Embryonic facial prominence (tissue), 1 donor: ENCODE measurements around the gene CAMK2D.

Experiments used
- DNase-seq: peaks from one replicate; pipeline ENCODE4 v3.0.0-alpha.2; 2016; ENCODE audit errors: extremely low spot score

The CAMK2D gene

DNA sequence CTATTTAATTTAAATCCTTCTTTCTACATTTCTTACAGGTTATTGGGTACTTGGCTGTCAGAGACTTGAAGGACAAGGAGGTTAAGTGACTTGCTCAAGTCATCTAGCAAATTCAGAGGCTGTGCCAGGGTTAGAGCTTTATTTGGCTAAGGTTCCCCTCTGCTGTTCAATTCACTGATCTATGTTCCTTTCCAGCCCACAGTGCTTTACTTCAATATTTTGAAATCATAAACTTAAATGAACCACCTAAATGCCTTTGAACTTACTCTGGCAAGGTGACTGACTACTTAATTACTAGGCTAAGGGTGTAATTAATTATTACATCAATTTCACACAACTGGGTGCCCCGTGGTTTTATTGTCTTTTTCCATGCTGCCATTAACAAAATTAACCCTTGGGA lies 288.7 kb downstream of the CAMK2D start:
- no peak for DNase-seq

DNA sequence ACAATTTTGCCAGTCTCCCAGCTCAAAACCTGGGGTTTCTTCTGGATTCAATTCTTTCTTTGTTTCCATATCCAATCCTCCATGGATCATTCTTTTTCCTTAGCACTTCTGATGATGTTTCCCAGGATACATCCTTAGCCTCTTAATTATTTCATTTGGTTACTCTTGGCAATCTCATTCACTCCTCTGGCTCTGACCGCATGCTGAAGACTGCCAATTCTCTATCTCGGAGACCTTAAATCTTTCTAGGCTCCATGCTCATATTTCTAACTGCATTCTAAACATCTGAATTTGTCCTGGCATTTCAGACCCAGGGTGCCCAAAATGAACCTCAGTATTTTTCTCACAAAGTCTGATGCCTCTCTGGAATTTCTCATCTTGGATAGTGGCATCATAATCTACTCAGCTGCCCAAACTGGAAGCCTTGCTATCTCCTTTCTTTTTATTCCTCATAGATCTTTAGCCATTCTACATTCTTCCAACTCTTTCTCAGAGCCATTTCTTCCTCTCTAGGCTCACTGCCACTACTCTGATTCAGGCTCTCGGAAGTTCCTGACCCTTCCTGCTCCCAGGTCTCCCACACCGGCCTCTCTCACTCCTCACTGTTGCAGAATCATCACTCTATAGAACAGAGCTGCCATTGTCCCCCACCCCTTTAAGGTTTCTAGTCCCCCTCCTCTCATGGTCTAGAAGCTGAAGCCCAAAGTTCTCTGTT lies 290.2 kb downstream of the CAMK2D start:
- DNase-seq = no peak

DNA sequence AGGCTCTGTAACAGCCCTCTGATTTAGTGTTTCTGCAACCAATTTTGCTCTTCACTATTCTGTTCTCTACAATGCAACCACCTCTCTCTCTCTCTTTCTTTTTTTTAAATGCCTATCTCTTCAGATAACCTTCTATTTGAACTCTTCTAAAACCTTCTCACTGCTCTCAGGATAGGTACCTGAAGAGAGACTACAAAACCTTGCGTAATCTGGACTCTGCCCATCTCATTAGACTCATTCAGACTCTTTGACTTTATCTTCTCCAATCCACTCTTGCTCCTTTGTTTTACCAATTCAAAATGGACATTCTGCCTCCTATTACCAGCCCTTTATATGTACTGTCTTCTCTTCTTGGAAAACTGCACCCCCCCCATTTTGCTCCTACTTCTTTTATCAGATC lies 291.6 kb downstream of the CAMK2D start:
- no peak for DNase-seq

DNA sequence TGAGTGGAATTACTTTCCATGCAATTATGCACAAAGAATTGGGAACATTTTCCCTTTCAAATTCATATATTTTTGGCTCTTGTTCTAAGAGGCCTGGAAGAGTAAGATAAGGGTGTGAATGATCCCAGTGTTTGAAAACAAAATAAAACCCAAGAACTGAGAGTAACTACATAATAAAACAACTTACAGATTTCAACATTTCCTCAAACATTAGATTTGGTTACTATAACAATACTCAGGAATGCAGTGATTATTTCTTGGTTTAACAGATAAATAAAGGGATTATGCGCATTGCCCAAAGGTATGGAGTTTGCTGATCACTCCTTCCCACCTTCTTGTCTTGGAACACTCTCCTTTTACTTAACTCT lies 292.5 kb downstream of the CAMK2D start:
- no peak for DNase-seq

DNA sequence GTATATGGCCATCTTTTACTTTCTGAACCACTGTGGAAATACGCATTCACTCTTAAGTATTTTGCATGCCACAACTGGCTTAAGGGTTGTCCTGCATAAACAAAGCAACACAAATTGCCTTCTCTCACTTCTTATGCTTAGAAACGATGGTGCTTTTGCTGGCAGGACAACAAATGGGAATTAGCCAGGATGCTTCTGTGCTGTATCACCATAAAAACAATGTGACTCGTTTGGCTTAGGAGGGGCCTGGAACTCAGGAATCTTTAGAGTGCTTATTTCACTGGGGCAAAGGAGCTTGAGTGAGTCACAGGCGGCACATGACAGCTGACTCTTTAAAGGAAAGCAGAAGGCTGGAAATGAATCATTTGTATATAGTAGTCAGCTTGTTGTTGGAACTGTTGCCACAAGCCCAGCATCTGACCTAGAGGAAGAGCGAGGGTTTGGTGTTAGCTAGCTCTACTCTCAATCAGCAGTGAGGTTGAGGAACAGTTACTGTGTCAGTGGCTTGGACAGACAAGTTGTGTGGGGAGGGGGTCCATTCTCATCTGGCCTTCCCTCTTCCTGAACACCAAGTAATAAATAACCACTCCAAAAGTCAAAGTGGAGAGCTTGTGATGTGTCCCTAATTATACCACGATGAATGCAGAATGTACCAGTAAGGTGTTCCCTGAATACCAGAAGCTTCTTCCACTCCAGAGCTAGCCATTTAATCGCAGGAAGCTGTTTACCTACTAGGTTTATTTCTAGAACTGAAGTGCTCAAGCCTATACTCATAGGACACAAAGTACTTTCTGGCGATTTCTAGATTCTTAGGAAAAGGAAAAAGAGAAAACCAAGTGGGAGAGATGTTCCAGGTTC lies 293.1 kb downstream of the CAMK2D start:
- no peak for DNase-seq

DNA sequence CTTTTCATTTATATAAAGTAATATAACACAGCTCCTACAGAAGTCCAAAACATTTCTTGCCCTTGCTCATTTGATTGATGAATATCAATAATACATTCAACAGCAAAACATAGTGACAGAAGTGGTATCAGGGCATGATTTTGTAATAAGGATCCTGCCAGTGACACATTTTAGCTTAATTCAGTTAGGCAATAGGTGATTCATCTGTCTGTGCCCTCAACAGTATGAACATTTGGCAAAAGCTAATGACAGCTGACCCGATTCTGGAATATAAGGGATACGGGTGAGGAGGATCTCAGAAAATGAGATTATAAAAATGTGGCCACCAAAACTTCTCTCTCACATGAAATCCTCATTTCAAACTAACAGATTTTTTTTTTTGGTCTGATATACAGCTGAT lies 294.0 kb downstream of the CAMK2D start:
- DNase-seq = no peak

DNA sequence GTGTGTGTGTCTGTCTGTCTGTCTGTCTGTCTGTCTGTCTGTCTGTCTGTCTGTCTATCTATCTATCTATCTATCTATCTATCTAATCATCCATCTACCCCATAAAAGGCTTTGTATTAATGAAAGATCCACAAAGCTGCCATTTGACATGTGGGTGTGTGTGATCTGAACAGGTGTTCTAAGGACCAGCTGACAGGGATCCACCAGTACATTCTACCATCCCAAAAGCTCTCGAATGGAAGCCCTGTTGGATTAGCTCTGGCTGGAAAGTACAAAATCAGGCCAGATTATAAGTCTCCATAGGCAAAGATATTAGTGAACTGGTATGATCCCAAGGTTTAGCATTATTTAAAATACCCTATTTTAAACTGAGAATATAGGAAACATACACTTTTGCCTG lies 299.3 kb downstream of the CAMK2D start:
- no peak for DNase-seq

DNA sequence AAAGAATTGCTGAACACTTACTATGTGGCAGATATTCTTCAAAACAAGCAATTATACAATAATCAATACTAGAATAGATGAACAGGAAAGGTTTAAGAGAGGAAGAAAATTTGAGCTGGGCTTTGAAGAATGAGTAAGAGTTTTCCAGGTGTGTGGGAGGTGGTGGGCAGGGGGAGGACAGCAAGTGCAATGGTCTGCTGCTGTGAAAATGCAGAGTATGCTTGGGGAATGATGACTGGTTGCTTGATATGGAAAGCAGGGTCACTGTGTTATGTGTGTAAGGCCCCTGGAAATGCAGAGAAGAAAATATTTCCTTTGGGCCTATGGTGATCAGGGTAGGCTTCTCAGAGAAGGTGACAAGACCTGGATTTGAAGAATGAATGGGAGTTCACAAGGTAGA lies 300.3 kb downstream of the CAMK2D start:
- DNase-seq = no peak

DNA sequence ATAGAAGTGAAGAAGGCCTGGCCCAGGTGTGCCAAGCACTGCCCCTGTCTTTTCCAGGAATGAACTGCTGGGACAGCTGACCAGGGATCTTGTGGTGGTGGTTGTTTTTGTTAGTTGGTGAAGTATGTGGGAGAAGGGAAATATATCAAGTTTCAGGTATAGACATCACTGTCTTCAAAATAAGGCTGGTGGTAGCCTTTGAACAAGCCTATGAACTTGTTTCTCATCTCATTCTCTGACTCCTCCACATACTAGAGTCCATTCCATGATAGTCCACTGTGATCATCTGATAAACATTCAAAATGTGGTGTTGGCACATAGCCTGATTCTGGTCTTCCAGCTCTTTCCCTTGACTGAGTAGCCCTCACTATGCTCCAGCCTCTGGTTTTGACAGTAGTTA lies 303.7 kb downstream of the CAMK2D start:
- DNase-seq = no peak

DNA sequence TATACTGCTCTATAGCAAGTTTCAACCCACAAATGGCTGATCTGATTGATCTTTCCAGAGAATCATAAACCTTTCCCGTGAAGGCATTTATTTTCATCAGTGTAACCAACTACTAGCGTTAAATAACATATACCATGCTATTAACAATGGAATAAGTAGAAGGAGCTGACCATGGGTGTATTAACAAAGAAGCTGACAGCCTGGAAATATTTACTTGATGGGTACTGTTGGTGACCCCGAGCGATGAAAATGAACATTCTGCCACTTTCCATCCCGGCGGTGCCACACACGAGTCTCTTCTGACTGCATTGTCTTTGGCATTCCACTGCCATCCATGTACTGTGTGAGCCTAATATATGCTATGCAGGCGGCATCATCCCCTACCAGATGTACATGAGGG lies 304.4 kb downstream of the CAMK2D start:
- DNase-seq = no peak

DNA sequence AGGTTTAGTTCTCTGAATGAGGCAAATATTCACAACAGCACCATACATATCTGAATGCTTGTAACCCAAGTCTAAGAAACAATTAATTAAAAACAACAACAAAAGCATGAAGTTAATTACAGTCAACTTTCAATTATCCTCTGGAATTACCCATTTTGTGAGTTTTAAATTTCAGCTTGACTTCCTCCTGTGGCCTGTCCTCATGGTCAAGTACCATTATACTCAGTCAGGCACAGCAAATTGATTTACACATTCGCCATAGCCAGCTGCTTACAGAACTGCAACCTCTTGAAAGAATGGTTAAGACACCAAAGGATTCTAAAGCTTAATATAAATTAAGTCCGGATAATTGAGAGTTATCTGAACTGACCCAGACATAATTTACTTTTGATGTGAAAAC lies 306.5 kb downstream of the CAMK2D start:
- DNase-seq = no peak

DNA sequence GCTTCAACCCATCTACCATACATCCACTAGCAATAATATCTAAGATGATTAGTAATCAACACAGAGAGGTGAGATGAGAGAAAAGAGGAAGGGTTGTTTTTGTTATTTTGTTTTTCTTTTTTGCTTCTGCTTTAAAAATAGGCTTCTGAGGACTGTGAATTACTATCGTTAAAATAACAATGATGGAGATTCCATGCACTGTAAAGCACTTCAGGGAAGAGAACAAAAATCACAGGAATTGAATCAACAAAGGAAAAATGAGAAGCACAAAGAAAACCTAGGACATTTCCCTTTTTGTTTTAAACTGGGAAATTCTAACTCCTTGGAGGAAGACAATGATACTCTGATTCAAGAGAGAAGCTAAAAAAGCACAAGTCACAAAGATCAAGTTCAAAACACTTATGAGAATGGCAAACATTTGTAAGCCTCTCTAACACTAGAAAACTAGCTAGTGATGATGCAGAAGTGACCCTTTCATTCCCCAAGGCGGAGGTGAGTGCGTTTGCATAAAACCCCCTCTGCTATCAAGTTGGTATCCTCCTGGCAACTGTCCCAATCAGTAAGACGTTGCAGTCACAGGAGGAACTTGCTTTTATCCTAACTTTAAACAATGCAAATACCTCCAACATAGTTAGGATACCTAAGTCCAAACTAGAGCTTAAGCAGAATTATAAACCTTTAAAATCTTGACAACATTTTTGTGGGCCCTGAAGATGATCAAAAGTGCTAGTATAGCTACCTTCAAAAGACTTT lies 308.5 kb downstream of the CAMK2D start:
- no peak for DNase-seq

DNA sequence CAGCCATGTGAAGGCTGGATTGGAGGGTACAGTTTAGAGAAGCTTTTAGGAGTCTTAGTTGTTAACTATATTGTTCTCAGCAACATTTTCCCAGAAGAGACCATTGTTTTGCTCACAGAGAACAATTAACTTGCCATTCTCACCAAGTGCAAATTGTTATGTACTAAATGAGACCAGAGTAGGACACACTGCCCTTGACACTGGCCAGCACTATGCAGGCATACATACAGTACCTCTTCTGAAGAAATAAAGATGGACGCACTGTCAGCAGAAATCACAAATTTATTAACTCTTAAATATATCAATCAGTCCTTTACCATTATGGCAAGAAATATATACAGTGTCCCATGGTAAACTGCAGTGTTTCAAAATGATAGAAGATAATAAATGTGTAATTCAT lies 309.4 kb downstream of the CAMK2D start:
- DNase-seq = no peak

DNA sequence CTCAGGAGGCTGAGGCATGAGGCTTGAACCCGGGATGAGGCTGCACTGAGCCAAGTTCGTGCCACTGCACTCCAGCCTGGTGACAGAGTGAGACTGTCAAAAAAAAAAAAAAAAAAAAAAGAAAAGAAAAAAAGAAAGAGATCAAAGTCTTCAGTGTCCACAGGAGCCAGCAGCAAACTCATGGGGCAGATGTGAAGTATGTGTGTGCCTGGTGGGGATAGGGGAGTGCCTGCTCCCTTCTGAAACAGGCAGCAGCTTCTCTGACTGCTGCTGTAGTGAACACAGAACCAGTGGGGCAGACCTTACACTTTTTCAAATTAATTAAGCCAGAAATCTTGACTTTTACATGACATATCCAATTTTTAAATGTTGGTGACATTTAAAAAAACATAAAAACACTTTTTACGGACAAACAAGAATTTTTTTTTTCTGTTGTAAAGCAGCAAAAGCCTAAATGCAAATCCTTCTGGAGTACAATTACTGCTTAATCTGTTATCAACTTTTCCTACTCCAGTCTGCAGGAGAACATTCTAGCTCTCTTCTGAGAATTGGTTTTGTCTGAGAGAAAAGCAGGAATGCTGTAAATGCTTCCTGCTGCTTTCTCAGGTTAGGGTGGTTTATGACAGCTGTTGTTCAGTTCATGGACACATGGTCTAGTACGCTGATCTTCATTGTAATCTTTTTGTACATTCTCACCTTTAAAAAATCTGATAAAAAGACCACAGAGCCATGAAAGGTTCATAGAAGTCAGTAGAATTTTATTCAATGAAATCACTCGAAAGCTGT lies 311.1 kb downstream of the CAMK2D start:
- DNase-seq = no peak

DNA sequence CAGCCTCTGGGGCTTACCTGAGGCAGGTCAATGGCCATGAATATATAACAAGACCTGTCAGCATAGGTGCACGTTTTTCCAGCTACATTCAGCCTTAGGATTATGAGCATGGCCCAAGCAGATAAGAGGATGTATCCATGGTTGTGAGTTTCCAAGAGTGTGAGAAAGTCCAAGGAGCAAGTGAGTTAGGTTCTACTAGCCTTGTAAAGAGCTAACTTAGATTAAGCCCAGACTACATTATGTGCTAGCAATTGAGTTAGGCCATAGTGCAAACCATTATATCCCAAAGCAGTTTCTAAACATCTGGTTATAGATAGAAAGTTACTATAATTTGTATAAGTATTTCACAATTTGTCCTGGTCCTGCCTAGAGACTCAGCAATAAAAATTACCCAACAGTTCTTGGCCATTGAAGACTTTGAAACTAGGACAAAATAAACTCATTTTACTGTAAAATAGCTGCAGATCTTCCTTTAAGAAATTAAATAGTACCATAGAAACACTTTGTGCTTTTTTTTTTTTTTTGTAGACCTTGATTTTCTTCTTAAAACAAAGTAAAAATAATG lies 312.0 kb downstream of the CAMK2D start:
- no peak for DNase-seq

DNA sequence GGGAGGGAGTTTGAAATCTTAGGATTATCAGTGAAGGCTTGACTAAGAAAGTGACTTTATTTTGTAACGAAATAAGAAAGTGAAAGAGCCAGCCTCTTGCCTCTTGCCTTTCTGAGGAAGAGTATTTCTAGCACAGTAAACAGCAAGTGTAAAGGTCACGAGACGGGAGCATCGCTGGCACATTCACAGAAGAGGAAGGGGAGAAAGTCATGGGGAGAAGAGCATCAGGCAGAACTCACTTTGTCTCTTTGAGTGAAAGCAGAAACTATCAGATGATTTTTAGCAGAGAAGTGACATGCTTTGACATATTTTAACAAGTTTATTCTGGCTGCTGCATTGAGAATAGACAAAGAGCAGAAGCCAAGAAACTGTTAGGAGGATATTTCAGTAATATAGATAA lies 313.8 kb downstream of the CAMK2D start:
- no peak for DNase-seq

DNA sequence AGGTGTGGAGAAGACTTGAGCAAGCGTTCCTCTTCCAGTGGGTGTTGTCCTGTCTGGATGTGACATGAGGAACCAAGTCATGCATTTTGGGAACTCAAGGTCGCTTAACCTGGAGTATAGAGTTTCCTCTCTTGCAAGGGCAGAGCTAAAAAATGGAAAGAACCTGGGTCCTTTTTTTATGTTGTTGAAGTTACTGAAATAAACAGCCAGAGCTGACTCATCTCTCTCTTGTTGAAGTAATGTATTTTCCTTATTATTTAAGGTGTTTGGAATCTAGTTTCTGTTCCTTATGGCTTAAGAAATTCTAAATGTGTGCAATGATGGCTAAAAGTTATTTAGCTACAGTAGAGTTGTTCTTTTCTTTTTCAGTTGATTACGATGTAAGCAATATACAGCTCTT lies 314.5 kb downstream of the CAMK2D start:
- no peak for DNase-seq

DNA sequence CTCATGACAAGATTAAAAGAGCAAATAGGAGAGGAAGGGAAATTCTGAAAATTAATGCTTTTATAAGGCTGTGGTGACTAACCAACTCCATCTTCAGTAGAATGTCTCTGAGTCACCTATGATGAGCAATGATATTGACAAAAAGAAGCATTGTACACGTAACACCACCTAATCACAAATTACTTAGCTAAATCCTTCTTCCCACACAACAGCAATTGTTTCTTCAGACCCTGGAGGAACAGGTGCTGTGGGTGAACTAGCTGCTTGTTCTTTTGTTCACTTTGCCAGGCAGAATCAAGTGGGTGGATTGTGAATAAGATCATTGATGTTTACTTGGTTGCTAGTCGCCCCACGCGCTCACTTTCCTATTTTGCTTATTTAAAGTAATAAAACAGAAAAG lies 315.5 kb downstream of the CAMK2D start:
- no peak for DNase-seq

DNA sequence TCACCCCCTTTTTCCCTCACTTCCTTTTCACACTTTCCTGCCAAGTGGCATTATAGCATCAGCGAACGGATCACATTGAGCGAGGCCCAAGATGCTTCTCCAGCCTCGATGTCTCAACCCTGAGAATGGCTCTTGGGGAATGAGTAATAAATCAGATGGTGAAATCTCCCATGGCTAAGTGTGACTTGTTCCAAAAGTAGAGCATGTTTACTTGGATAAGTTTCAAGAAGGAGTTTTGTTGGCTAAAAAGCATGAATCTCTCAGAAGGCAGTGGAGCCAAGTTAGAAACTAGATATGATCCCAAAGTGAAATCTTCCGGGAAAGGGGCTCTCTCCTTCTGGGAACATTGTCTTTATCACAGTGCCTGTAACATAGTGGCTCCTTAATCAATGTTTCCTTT lies 316.3 kb downstream of the CAMK2D start:
- DNase-seq = no peak

DNA sequence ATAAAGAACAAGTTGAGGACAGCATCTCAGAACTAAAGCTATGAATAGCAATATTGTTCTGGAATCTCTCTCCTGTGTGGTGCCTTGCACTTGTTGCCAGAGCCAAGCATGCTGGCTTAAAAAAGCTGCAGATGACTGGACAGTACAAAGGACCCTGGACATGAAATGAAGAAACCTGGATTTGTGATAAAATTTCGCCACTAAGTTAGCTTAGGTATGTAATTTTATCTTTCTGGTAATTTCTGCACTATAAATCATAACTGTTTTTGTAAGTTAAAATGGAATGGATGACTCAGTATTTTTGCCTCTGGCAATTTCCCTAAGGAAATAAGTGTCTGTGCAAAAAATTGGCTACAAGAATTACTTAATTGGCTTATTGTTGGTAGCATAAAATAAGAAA lies 317.2 kb downstream of the CAMK2D start:
- DNase-seq = no peak

DNA sequence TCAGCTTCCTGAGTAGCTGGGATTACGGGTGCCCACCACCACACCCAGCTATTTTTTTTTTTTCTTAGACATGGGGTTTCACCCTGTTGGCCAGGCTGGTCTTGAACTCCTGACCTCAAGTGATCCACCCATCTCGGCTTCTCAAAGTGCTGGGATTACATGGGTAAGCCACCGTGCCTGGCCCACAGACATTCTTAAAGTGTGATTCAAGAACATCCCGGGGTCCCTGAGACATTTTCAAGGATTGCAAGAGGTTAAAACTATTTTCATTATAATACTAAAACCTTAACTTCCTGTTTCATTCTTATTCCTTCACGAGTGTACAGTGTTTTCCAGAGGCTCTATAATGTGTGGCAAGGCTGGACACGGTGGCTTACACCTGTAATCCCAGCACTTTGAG lies 318.7 kb downstream of the CAMK2D start:
- no peak for DNase-seq

DNA sequence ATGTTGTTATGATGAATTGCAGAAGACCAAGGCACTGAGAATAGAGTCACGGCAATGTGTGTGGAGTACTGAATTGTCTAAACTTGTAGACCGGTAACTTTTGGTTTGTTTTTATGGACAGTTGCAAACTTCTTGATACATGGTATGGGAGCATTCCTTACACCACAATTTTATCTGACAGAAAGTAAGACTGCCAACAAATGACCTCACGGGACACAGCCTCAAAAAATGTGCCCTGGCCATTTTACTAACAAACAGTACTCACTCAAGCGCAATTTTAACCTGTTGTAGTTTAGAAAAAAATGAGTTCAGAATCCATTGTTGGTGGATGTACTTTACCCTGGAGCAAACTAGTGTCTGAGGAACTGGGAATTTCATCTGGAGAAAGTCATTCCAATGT lies 321.2 kb downstream of the CAMK2D start:
- DNase-seq = no peak
